Lung (tissue), 12 donors: Measurements from ENCODE around the gene PIM3. TPM values are rescaled to one million over a fixed set of nuclear protein-coding genes. Genes with fewer than 3 reads are reported as not detected.

Experiments
- ATAC-seq: fragments of 200-7000 bp; cut with Tn5 transposase; one replicate; pipeline ENCODE4 v1.9.1; 2020; ENCODE audit warnings: moderate number of reproducible peaks; ENCODE audit not compliant: insufficient read depth, low FRiP score
- DNase-seq, 3 donors: peaks; one replicate each; pipeline ENCODE4 v3.0.0-alpha.2; 2013 to 2017
- H3K27ac ChIP-seq, 2 donors: one replicate each; pipeline ENCODE4 v1.5.1; 2013; ENCODE audit warnings: mild to moderate bottlenecking in 2 of 2, moderate library complexity in 2 of 2, control low read depth in 1 of 2, inconsistent platforms in 1 of 2, low read depth in 1 of 2, low read length in 1 of 2
- H3K27me3 ChIP-seq, 3 donors: one replicate each; pipeline ENCODE4 v1.5.1; 2013; ENCODE audit warnings: low read length in 2 of 3; ENCODE audit not compliant: control insufficient read depth in 3 of 3, insufficient read depth in 3 of 3
- H3K36me3 ChIP-seq, 4 donors: one replicate each; pipeline ENCODE4 v1.5.1; 2013; ENCODE audit warnings: low read length in 4 of 4, mild to moderate bottlenecking in 1 of 4, moderate library complexity in 1 of 4; ENCODE audit not compliant: control insufficient read depth in 4 of 4, insufficient read depth in 4 of 4
- H3K4me1 ChIP-seq, 5 donors: one replicate each; pipeline ENCODE4 v1.5.1; 2013; ENCODE audit warnings: low read length in 5 of 5, mild to moderate bottlenecking in 2 of 5, moderate library complexity in 1 of 5; ENCODE audit not compliant: control insufficient read depth in 5 of 5, insufficient read depth in 5 of 5
- H3K4me3 ChIP-seq: one replicate; pipeline ENCODE4 v1.5.1; 2013; ENCODE audit warnings: mild to moderate bottlenecking, control low read depth, moderate library complexity
- H3K9ac ChIP-seq, 2 donors: one replicate each; pipeline ENCODE4 v1.5.1; 2013; ENCODE audit warnings: low read length in 2 of 2, control low read depth in 1 of 2; ENCODE audit not compliant: insufficient read depth in 1 of 2
- H3K9me3 ChIP-seq, 4 donors: one replicate each; pipeline ENCODE4 v1.5.1; 2013; ENCODE audit warnings: low read length in 3 of 4, mild to moderate bottlenecking in 1 of 4, moderate library complexity in 1 of 4; ENCODE audit not compliant: control insufficient read depth in 4 of 4, insufficient read depth in 3 of 4
- CTCF ChIP-seq: IDR thresholded peaks from 2 replicates; pipeline ENCODE4 v1.5.1; 2012; ENCODE audit warnings: mild to moderate bottlenecking; ENCODE audit errors: control extremely low read depth, extremely low read depth
- WGBS, 2 donors: extraction: QIAGEN DNeasy Blood & Tissue Kit; methylation state at CpG; one replicate each; pipeline ENCODE4 v1.1.7; 2013; 5-methylcytosine and 5-hydroxymethylcytosine counted together
- polyA plus RNA-seq, 2 donors: library from polyadenylated mRNA; stranded (reverse); fragments of 200-250 nt; gene quantifications; one replicate each; pipeline ENCODE4 v1.2.1, GENCODE V29; 2013
- total RNA-seq, 2 donors: library from RNA; depleted of rRNA in 1 of 2; stranded (reverse); fragments of >200 nt in 1 of 2; gene quantifications; one replicate each; pipeline ENCODE4 v1.2.1, GENCODE V29; 2014 to 2021
- donor health status: control.
- donor health status: control.
- donor health status: Bipolar disorder and iron deficiency.
- donor health status: healthy.
- donor health status: DM: yes; HTN: yes; CAD: no.

Gene PIM3
- total and polyA plus RNA-seq, 4 donors = 99.0 to 238 (median 132) TPM

GRCh38 chr22:49953680-49954344, 6.8 kb upstream of the PIM3 start:
- TF ChIP-seq CTCF = no peak
- H3K36me3 ChIP-seq = no peaks in the 10 kb centered on the region
- DNase-seq (no peak), ATAC-seq (no peak)
- 53 to 66% methylated on average over 18 of the region's 18 CpGs for WGBS, 2 donors
- H3K9me3 ChIP-seq = no peaks in the 10 kb centered on the region
- H3K4me3 ChIP-seq = no peak overlapping the region
- H3K27ac ChIP-seq = peak overlapping the region; percentile 67 to 94
- no peaks in the 10 kb centered on the region for H3K27me3 ChIP-seq
- no peak overlapping the region for H3K9ac ChIP-seq
- peaks cover 0 to 41% (median 28%) of the 10 kb centered on the region in 5 donors for H3K4me1 ChIP-seq

DNA sequence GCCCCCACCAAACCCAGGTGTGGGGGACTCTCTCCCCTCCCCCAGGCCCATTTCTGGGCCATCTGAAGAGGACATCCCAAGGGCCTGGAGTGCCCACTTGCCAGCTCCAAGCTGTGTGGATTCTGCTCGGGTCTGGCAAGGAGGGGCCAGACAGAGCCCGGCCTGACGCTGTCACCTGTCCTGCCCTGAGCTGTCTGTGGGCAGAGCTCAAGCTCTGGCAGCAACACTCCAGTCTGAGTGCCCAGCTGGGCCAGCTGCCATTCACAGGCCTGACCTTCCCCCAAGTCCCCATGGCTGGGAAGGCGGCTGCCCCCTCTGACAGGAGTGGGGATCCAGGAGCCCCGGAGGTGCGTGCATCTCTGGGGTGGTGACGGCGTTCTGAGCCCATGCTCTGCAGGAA, 6.2 kb upstream of the PIM3 start:
- Histone ChIP-seq H3K4me1 (peaks cover 0 to 44% (median 27%) of the 10 kb centered on the region in 5 donors), H3K27ac (peak overlapping the region; percentile 67 to 94), H3K27me3 (no peaks in the 10 kb centered on the region), H3K36me3 (no peaks in the 10 kb centered on the region), H3K9ac (no peak overlapping the region), H3K4me3 (no peak overlapping the region), H3K9me3 (no peaks in the 10 kb centered on the region)
- DNase-seq = no peak
- TF ChIP-seq CTCF = no peak
- no peak for ATAC-seq
- 73 to 93% methylated on average over 8 of the region's 8 CpGs for WGBS, 2 donors

DNA sequence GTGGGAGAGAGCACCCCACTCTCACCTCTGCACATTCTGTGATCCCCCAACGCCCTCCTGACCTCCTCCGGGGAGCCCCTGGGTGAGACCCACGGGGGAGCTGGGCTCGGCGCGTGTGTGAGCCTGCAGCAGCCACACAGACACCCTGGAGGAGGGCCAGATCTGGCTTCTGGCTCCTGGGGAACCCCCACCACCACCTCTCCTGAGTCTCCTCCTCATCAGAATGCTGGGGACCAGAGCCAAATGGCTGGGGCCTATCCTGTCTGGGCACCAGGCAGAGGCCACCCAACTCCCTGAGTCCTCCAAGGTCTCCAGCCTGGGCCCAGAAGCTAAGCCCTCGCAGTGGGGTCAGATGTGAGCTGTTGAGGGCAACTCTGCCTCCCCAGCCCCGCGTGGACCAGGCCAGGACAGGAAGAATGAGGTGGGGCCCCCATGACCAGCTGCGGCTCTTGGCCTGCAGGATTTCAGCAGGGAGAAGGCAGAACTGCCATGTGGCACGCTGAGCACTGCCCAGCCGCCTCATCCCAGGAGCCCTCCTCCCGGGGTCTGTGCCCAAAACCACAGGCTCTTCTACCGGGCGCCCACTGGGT, 5.5 kb upstream of the PIM3 start:
- peaks cover 0 to 44% (median 27%) of the 10 kb centered on the region in 5 donors for H3K4me1 ChIP-seq
- WGBS, 2 donors = 69 to 78% methylated on average over 15 of the region's 15 CpGs
- DNase-seq (no peak), ATAC-seq (no peak)
- H3K4me3 ChIP-seq = no peak overlapping the region
- no peak for TF ChIP-seq CTCF
- H3K27me3 ChIP-seq = no peaks in the 10 kb centered on the region
- H3K36me3 ChIP-seq = no peaks in the 10 kb centered on the region
- no peaks in the 10 kb centered on the region for H3K9me3 ChIP-seq
- H3K9ac ChIP-seq = no peak overlapping the region
- peak overlapping the region; percentile 43 to 94 for H3K27ac ChIP-seq
